ENCODE results near the gene FAM118A.

DNA sequence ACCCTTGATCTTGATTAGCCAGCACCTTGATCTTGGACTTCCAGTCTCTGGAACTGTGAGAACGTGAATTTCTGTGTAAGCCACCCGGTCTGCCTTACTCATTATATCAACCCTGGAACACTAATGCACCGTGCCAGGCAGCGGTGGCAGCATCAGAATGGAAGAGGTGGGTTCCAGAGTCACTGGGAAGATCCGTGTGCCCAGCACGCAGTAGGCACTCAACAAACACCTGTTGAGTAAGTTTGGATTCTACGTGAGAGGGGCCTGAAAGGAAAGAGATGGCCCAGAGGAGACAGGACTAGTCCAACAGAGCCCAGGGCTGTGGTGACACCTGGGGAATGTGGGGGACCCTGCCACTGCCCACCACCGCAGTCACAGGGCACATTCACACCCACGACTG is 31.6 kb upstream of the FAM118A start:
- TF ChIP-seq CTCF (IDR thresholded peaks at IDR 0.05) (no peak), POLR2A (IDR thresholded peaks at IDR 0.05) (no peak)

All from right lobe of liver (tissue), 4 donors.